ENCODE measurements around the gene B4GALNT3. TPM values are rescaled to one million over a fixed set of nuclear protein-coding genes. Genes with fewer than 3 reads are reported as not detected.

B4GALNT3 gene
- total RNA-seq, 1 experiment from 2014 or later, result 77.9 TPM

DNA sequence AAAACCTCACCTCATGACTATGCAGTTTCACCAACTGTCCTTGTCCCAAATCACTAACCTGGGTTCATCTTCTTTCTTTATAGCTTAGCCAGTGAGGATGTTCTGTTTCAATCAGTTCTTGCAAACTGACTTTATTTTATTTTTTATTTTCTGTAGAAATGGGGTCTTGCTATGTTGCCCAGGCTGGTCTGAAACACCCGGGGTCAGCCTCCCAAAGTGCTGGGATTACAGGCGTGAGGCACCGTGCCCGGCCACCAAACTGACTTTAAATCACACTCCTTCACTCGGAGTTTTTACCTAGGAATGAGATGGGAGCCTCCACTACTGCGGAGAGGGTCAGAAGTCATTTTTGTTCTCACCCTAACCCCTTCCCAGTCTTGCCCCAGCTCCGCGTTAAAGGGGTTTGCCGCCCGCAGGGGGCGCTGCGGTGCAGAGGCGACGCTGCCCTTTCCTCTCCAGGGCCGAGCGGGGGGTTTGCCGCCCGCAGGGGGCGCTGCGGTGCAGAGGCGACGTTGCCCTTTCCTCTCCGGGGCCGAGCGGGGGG, 7.0 kb upstream of the B4GALNT3 start:
- no peaks in the 10 kb centered on the region for H3K36me3 ChIP-seq (ENCODE audit: control insufficient read depth, insufficient read depth, low read length)
- TF ChIP-seq, protein P1, sequence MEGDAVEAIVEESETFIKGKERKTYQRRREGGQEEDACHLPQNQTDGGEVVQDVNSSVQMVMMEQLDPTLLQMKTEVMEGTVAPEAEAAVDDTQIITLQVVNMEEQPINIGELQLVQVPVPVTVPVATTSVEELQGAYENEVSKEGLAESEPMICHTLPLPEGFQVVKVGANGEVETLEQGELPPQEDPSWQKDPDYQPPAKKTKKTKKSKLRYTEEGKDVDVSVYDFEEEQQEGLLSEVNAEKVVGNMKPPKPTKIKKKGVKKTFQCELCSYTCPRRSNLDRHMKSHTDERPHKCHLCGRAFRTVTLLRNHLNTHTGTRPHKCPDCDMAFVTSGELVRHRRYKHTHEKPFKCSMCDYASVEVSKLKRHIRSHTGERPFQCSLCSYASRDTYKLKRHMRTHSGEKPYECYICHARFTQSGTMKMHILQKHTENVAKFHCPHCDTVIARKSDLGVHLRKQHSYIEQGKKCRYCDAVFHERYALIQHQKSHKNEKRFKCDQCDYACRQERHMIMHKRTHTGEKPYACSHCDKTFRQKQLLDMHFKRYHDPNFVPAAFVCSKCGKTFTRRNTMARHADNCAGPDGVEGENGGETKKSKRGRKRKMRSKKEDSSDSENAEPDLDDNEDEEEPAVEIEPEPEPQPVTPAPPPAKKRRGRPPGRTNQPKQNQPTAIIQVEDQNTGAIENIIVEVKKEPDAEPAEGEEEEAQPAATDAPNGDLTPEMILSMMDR (IDR thresholded peaks at IDR 0.05; ENCODE audit: insufficient read depth in 1 of 2, low read depth in 1 of 2, low read length in 1 of 2, severe bottlenecking in 1 of 2, unreplicated experiment in 1 of 2), result peak in 1 of 2 experiments; percentile 38
- no peaks in the 10 kb centered on the region for H3K9me3 ChIP-seq
- H3K4me1 ChIP-seq, result peaks cover 15% of the 10 kb centered on the region
- intact Hi-C loops (cut with micrococcal nuclease; ENCODE audit: unreplicated experiment), result no loop called here
- Mint-ChIP-seq H3K27ac (ENCODE audit: unreplicated experiment) (no peak overlapping the region), H3K4me1 (ENCODE audit: low read depth, unreplicated experiment) (peaks cover 21% of the 10 kb centered on the region), H3K4me3 (ENCODE audit: unreplicated experiment) (no peak overlapping the region), H3K27me3 (ENCODE audit: insufficient read depth, unreplicated experiment) (no peaks in the 10 kb centered on the region), H3K36me3 (ENCODE audit: insufficient read depth, unreplicated experiment) (no peaks in the 10 kb centered on the region), H3K9me3 (ENCODE audit: unreplicated experiment) (no peaks in the 10 kb centered on the region)
- no peaks in the 10 kb centered on the region for H3K27me3 ChIP-seq (replicated peaks; ENCODE audit: control insufficient read depth, insufficient read depth, low read length)
- peak in 1 of 2 experiments; percentile 69 for DNase-seq
- no peak overlapping the region for H3K4me3 ChIP-seq (ENCODE audit: low read depth, low read length)
- CTCF ChIA-PET, result interaction anchor here (0.5 to 1.7 kb wide), 10 partner anchors 10 to 539 kb away, joined by 3 to 9 read pairs (median 4); partner anchors contain the start of gene WNK1
- POLR2A ChIA-PET, result no interaction called here
- BruUV-seq (replicated peaks), result no TSS peak

DNA sequence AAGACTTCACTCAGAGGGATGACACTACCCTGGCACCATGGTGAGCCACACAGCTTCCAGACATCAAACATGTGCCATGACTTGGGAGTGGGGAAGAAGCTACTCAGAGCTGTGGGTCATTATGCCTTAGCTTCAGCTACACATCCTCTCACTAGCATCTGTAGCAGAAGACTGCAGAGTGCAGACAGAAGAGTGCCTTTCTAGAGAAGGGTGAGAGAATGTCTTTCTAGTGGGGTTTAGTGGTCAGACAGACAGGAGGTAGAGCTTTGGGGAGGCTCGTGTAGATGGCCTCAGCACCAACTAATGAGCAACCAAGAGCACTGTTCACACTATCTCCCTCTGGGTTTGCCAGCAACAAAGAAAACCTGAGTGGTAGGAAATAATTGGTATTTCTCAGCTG, 4.9 kb upstream of the B4GALNT3 start:
- Histone ChIP-seq H3K9me3 (no peaks in the 10 kb centered on the region), H3K4me3 (ENCODE audit: low read depth, low read length) (no peak overlapping the region), H3K27me3 (replicated peaks; ENCODE audit: control insufficient read depth, insufficient read depth, low read length) (no peaks in the 10 kb centered on the region), H3K36me3 (ENCODE audit: control insufficient read depth, insufficient read depth, low read length) (no peaks in the 10 kb centered on the region), H3K4me1 (peaks cover 23% of the 10 kb centered on the region)
- intact Hi-C loops (cut with micrococcal nuclease; ENCODE audit: unreplicated experiment), result no loop called here
- Mint-ChIP-seq H3K4me1 (ENCODE audit: low read depth, unreplicated experiment) (peaks cover 21% of the 10 kb centered on the region), H3K27me3 (ENCODE audit: insufficient read depth, unreplicated experiment) (no peaks in the 10 kb centered on the region), H3K27ac (ENCODE audit: unreplicated experiment) (no peak overlapping the region), H3K36me3 (ENCODE audit: insufficient read depth, unreplicated experiment) (peaks cover 8% of the 10 kb centered on the region), H3K4me3 (ENCODE audit: unreplicated experiment) (no peak overlapping the region), H3K9me3 (ENCODE audit: unreplicated experiment) (no peaks in the 10 kb centered on the region)
- DNase-seq, result no peak
- BruUV-seq (replicated peaks), result no TSS peak
- TF ChIP-seq, protein P1 (IDR thresholded peaks at IDR 0.05; ENCODE audit: insufficient read depth in 1 of 2, low read depth in 1 of 2, low read length in 1 of 2, severe bottlenecking in 1 of 2, unreplicated experiment in 1 of 2), result no peak
- CTCF ChIA-PET, result interaction anchor here (0.6 to 1.3 kb wide), 7 partner anchors 14 to 121 kb away, joined by 3 to 5 read pairs (median 3); no protein-coding TSS in a partner anchor
- POLR2A ChIA-PET, result no interaction called here

DNA sequence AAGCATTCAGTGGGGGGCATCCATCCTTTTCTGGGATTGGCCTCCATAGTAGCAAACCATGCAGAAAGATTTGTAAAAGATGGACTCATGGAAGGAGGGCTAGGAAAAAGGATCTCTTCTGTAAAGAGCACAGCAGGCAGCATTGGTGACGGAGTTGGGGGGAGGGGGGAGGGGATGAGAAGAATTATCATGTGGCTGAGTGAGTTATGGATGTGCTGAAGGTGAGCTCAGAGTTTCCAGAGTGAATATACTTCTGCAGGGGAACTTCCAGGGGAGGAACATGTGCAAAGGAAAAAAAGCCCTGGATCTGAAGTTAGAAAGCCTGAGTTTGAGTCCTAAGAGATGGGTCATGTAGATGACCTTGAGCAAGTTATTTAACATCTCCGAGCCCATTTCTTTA, 3.9 kb upstream of the B4GALNT3 start:
- Mint-ChIP-seq H3K9me3 (ENCODE audit: unreplicated experiment) (no peaks in the 10 kb centered on the region), H3K4me3 (ENCODE audit: unreplicated experiment) (no peak overlapping the region), H3K27ac (ENCODE audit: unreplicated experiment) (no peak overlapping the region), H3K27me3 (ENCODE audit: insufficient read depth, unreplicated experiment) (no peaks in the 10 kb centered on the region), H3K36me3 (ENCODE audit: insufficient read depth, unreplicated experiment) (peaks cover 9% of the 10 kb centered on the region), H3K4me1 (ENCODE audit: low read depth, unreplicated experiment) (peaks cover 22% of the 10 kb centered on the region)
- intact Hi-C loops (cut with micrococcal nuclease; ENCODE audit: unreplicated experiment), result no loop called here
- no TSS peak for BruUV-seq (replicated peaks)
- ChIA-PET CTCF (interaction anchor here (0.7 to 1.3 kb wide), 3 partner anchors 91 to 535 kb away, joined by 3 to 5 read pairs (median 3); no protein-coding TSS in a partner anchor), POLR2A (no interaction called here)
- Histone ChIP-seq H3K36me3 (ENCODE audit: control insufficient read depth, insufficient read depth, low read length) (no peaks in the 10 kb centered on the region), H3K27me3 (replicated peaks; ENCODE audit: control insufficient read depth, insufficient read depth, low read length) (no peaks in the 10 kb centered on the region), H3K9me3 (no peaks in the 10 kb centered on the region), H3K4me1 (peaks cover 14% of the 10 kb centered on the region), H3K4me3 (ENCODE audit: low read depth, low read length) (no peak overlapping the region)
- TF ChIP-seq, protein P1 (IDR thresholded peaks at IDR 0.05; ENCODE audit: insufficient read depth in 1 of 2, low read depth in 1 of 2, low read length in 1 of 2, severe bottlenecking in 1 of 2, unreplicated experiment in 1 of 2), result no peak
- no peak for DNase-seq
